Neural cell (in vitro differentiated cells): ENCODE data around the gene AP5Z1.

ENCODE experiments used
- EP300 ChIP-seq: fragments of 450-650 bp; conservative IDR thresholded peaks from 2 replicates; pipeline ENCODE4 v1.6.1; 2014; ENCODE audit warnings: antibody characterized with exemption, mild to moderate bottlenecking, moderate library complexity; ENCODE audit not compliant: poor library complexity, severe bottlenecking
- EZH2 ChIP-seq: fragments of 200-600, 300-800 bp; shearing (Covaris generic), sonication (generic); IDR thresholded peaks from 2 replicates; pipeline ENCODE4 v1.6.1; 2014; ENCODE audit warnings: antibody characterized with exemption, low read length, borderline replicate concordance, mild to moderate bottlenecking; ENCODE audit not compliant: insufficient read depth, poor library complexity, severe bottlenecking
- POLR2AphosphoS5 ChIP-seq: IDR thresholded peaks from 2 replicates; pipeline ENCODE4 v1.6.1; 2012
- RAD21 ChIP-seq: fragments of 450-650 bp; conservative IDR thresholded peaks from 2 replicates; pipeline ENCODE4 v1.6.1; 2014; ENCODE audit warnings: antibody characterized with exemption, mild to moderate bottlenecking, moderate library complexity
- TAF1 ChIP-seq: IDR thresholded peaks from 2 replicates; pipeline ENCODE4 v1.6.1; 2012; ENCODE audit warnings: low read depth
- TF ChIP-seq, protein P1 (sequence below): fragments of 450-650 bp; IDR thresholded peaks from 2 replicates; pipeline ENCODE4 v1.5.1; 2014; ENCODE audit warnings: antibody characterized with exemption, mild to moderate bottlenecking, moderate library complexity; ENCODE audit not compliant: poor library complexity, severe bottlenecking
- TF ChIP-seq, protein P2 (sequence below): IDR thresholded peaks from 2 replicates; pipeline ENCODE4 v1.6.1; 2012; ENCODE audit warnings: borderline replicate concordance

DNA sequence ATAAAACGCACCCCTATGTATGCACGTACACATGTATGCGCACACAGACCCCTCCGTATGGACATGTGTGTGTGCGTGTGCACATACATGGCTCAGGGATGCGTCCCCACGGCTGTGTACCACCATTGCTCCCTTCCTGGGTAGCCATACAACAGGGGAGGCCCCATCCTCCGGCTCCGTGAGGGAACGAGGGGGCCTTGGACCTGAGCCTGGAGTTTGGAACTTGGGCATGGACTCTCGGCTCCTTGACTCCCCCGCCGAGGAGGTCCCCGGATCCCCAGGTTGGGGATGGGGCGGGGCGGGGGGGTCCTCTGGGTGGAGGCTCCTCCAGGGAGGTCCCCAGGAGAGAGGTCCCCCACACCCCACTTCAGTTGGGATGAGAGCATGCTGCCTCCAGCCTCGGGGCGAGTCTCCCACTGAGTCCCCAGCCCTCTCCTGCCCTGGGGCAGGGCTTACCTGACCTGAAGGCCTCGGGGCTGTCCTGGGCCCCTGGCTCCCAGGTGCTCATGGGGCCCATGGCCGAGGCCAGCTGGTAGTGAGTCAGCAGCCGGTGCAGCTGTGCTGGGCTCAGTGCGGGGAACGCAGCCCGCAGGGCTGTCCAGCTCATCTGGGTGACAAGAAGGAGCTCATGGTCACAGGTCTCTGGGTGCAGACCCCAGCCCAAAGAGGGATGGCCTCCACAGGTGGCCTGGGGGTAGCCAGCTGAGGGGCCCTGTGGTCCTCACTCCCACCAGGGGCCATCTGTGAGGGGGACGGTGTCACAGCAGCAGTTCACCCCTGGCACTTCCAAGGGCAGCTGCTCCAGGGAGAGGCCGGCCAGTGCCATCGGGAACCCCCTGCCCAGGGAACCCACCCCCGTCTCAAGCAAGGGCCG is 29.9 kb downstream of the AP5Z1 start:
- TF ChIP-seq EZH2 = no peak
- no peak for TF ChIP-seq RAD21
- TF ChIP-seq, protein P1, sequence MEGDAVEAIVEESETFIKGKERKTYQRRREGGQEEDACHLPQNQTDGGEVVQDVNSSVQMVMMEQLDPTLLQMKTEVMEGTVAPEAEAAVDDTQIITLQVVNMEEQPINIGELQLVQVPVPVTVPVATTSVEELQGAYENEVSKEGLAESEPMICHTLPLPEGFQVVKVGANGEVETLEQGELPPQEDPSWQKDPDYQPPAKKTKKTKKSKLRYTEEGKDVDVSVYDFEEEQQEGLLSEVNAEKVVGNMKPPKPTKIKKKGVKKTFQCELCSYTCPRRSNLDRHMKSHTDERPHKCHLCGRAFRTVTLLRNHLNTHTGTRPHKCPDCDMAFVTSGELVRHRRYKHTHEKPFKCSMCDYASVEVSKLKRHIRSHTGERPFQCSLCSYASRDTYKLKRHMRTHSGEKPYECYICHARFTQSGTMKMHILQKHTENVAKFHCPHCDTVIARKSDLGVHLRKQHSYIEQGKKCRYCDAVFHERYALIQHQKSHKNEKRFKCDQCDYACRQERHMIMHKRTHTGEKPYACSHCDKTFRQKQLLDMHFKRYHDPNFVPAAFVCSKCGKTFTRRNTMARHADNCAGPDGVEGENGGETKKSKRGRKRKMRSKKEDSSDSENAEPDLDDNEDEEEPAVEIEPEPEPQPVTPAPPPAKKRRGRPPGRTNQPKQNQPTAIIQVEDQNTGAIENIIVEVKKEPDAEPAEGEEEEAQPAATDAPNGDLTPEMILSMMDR = no peak
- TF ChIP-seq, protein P2, sequence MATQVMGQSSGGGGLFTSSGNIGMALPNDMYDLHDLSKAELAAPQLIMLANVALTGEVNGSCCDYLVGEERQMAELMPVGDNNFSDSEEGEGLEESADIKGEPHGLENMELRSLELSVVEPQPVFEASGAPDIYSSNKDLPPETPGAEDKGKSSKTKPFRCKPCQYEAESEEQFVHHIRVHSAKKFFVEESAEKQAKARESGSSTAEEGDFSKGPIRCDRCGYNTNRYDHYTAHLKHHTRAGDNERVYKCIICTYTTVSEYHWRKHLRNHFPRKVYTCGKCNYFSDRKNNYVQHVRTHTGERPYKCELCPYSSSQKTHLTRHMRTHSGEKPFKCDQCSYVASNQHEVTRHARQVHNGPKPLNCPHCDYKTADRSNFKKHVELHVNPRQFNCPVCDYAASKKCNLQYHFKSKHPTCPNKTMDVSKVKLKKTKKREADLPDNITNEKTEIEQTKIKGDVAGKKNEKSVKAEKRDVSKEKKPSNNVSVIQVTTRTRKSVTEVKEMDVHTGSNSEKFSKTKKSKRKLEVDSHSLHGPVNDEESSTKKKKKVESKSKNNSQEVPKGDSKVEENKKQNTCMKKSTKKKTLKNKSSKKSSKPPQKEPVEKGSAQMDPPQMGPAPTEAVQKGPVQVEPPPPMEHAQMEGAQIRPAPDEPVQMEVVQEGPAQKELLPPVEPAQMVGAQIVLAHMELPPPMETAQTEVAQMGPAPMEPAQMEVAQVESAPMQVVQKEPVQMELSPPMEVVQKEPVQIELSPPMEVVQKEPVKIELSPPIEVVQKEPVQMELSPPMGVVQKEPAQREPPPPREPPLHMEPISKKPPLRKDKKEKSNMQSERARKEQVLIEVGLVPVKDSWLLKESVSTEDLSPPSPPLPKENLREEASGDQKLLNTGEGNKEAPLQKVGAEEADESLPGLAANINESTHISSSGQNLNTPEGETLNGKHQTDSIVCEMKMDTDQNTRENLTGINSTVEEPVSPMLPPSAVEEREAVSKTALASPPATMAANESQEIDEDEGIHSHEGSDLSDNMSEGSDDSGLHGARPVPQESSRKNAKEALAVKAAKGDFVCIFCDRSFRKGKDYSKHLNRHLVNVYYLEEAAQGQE = no peak
- TF ChIP-seq EP300 = no peak
- TF ChIP-seq POLR2AphosphoS5 = no peak
- TF ChIP-seq TAF1 = no peak
